T follicular helper cell (primary cell): ENCODE data around the gene CABLES1.
"Not testable (repeated sequence)": the region's sequence is repeated elsewhere in the genome, so short reads cannot be mapped to it uniquely, and the experiment has no call there.

ENCODE experiments used
- DNase-seq: peaks from one replicate; pipeline ENCODE4 v3.0.0-alpha.2; 2020; ENCODE audit warnings: low read depth

The CABLES1 gene

DNA sequence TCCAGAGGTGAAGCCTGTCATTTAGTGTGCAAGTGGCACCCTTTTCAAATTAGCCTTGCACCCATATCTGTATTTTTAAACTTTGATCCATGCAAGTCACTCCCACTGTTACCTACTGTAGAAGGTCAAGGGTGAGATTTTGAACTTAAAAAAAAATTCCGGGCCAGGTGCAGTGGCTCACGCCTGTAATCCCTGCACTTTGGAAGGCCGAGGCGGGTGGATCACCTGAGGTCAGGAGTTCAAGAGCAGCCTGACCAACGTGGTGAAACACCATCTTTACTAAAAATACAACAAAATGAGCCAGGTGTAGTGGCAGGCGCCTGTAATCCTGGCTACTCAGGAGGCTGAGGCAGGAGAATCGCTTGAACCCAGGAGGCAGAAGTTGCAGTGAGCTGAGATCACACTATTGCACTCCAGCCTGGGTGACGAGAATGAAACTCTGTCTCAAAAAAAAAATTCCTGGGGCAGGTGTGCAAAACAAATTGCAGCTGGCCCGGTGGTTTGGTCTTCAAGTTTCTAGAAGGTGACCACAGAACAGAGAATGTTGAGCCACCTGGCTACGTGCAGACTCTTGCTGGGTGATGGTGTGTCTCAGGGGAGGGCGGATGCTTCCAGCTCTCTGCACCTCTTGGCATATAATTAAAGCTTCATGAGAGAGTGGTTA lies 106.7 kb downstream of the CABLES1 start:
- not testable (repeated sequence) for DNase-seq

DNA sequence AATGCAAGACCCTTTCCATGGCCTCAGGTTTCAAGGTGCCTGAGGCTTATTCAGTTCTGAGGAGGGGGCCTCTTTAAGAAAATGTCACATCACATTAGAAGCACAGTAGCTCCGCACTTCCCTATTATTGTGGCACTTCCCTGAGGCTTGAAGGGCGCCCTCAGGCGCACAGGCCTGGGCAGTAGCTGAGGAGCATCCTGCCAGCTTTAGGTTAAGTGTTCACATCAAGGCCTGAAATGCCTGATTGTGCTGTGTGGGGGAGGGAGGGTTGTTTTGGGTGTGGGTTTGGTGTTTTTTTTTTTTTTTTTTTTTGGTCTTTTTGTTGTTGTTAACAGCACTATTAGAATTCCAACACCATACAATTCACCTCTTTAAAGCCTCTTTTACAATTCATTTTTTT lies 107.9 kb downstream of the CABLES1 start:
- no peak for DNase-seq

DNA sequence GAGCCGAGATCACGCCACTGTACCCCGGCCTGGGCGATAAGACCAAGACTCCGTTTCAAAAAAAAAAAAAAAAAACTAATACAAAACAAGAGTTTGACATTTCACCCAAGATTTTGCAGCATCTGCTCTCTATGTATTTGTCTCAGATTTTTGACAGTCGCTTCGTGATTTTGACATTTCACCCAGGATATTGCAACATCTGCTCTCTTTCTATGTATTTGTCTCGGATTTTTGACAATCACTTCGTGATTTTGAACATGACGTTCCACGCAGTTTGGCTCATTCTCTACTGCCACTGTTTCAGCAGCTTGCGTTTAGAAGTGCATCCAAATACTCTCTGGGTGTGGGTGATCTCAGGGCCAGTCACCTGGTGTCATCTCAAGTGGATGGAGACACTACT lies 108.5 kb downstream of the CABLES1 start:
- DNase-seq: no peak

DNA sequence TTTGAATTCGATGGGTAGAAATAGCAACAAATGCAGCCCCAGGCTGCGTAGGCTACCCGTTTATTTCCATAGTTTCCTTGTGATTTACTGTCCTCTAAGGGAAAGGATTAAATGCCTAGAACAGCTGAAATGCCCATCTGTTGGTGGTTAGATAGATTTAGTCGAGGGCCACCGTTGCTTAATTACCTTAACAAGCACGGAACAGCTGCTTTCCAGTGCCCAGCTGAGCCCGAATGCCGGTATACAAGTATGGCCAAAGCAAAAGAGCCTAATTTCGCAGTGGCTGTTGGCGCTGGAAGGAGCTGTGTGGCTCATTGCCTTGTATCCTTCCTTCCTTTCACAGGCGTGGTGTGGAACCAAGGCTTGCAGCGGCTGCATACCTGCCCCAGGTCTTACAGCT lies 109.1 kb downstream of the CABLES1 start:
- no peak for DNase-seq

DNA sequence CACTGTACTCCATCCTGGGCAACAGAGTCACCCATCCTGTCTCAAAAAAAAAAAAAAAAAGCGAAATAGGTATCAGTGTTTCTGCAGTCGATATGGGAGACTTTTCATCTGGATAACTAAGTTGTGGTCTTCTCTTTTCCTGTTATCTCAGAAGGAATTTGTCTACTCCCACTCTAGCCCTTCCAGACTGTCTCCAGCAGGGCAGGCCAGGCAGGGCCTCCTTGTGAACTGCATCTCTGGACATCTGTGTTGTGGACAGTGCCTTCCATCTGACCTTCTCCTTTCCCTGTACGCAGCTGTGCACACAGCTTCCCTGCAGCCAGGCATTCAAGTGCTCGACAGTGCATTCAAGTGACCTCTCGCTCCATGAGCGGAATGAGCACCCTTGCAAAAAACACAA lies 110.2 kb downstream of the CABLES1 start:
- DNase-seq: no peak

DNA sequence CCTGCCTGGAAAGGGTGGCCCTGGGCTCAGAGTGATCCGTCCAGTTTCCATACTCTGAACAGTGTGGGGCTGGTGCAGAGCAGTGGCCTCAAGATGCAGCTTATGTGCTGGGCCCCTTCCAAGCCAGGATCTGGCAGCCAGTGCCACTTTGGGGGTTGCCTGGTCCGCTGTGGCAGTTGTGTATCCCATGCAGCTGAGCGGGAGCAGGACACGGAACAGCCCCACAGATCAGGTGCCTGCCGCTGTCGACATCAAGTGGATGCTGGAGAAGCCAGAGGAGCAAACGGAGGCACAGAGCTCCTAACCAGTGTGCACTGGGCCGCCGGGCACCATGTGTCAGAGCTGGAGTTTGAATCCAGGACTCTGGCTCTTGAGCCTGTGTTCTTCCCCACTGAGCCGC lies 112.0 kb downstream of the CABLES1 start:
- DNase-seq: no peak

DNA sequence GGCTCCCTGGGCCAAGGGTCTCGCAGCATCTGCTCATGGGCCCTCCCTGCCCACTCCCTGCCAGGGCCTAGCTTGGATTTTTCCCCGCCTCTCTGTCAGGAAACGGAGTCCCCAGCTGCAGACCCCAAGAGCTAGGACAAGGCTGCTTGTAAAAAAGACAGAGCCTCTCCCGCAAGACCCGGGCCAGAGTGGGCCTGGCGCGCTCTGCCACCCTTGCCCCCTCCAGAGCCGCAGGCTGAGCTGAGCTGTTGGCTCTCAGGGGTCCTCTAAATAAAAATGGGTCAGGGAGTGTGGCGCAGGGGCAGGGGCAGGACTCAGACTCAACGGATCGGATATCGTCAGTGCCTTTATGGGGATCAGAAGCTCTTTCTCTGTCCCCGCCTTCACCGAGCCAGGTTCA lies 112.6 kb downstream of the CABLES1 start:
- no peak for DNase-seq

DNA sequence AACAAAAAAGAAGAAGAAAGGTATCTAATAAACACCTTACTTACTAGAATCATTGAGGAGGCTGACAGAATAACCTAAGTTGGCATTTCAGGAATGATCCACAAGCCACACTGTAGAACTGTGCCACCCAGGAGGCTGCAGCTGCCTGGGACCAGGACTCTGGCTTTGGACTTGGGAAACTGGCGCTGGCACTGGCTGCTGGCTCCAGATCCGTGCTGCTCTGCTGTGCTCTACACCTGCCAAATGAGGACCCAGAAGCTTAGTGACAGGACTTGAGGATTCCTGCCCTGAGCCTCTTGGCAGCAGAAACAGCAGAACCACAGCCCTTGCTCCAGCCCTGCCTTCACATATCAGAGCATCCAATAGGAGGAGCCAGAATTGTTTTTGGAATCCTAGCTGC lies 113.5 kb downstream of the CABLES1 start:
- DNase-seq: no peak

DNA sequence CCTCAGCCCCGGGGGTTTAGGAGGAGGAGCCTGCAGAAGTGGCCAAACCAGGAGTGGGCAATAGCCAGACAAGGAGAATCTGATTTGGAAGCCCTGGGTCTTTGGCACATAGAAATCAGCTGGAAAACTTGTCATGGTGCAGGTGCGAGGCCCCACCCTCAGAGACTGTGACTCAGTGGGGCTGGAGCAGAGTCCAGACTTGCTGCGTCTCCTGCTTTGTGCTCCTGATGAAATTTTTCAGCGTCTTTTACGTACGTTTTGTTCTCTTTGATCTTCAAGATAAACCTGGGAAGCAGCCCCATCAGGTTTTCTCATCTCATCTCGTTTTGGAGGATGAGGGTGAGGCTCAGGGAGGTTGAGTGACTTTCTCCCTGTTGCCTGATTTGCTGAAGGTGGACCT lies 114.1 kb downstream of the CABLES1 start:
- DNase-seq: no peak

DNA sequence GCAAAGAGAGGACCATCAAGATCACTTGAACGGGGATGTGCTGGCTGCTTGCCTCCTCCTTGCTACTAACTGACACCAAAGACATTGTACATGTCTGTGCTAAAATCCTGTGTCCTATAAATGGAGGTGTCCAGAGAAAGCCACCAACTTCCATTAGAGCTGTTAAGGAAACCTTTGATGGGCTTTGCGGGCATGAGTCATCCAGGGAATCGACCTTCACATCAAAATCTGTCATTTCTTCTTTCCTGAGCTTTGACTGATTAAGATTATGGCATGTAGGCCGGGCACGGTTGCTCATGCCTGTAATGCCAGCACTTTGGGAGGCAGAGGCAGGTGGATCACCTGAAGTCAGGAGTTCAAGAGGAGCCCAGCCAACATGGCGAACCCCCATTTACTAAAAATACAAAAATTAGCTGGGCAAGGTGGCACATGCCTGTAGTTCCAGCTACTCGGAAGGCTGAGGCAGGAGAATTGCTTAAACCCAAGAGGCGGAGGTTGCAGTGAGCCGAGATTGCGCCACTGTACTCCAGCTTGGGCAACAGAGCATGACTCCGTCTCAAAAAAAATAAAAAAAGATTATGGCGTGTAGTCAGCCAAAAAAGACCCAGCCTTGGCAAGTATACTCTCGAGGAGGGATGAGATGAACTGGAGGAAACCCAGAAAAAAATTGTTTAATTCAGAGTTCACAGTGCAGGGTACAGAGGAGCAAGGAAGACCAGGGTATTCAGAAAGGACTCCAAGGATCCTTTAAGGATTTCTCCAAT lies 115.8 kb downstream of the CABLES1 start:
- no peak for DNase-seq

DNA sequence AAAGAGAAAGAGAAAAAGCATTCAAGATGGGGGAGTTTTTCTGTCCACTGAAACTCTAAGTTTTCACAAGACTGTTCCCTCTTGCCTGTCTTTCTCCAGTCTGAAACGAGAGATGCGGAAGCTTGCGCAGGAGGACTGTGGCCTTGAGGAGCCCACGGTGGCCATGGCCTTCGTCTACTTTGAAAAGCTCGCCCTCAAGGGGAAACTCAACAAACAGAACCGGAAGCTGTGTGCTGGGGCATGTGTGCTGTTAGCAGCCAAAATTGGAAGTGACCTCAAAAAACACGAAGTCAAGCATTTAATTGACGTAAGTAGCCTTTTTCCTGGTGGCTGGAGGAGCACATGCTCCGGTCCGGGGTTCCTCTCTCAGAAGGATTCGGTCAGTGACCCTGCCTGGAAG lies 118.3 kb downstream of the CABLES1 start:
- DNase-seq: no peak

DNA sequence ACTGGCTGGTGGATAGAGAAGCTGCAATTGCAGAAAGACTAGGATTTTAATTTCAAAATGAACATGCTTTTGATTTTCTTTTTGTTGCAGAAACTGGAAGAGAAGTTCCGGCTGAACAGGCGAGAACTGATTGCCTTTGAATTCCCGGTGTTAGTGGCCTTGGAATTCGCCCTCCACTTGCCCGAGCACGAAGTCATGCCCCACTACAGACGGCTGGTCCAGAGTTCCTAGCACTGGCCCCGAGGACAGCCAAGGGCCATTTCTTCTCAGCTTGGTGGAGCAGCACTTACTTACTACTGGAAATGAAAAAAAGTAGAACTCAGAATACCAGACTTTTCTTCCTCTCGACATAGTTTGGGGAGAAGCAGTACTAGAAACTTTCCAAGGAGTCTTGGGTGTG lies 121.9 kb downstream of the CABLES1 start:
- no peak for DNase-seq

DNA sequence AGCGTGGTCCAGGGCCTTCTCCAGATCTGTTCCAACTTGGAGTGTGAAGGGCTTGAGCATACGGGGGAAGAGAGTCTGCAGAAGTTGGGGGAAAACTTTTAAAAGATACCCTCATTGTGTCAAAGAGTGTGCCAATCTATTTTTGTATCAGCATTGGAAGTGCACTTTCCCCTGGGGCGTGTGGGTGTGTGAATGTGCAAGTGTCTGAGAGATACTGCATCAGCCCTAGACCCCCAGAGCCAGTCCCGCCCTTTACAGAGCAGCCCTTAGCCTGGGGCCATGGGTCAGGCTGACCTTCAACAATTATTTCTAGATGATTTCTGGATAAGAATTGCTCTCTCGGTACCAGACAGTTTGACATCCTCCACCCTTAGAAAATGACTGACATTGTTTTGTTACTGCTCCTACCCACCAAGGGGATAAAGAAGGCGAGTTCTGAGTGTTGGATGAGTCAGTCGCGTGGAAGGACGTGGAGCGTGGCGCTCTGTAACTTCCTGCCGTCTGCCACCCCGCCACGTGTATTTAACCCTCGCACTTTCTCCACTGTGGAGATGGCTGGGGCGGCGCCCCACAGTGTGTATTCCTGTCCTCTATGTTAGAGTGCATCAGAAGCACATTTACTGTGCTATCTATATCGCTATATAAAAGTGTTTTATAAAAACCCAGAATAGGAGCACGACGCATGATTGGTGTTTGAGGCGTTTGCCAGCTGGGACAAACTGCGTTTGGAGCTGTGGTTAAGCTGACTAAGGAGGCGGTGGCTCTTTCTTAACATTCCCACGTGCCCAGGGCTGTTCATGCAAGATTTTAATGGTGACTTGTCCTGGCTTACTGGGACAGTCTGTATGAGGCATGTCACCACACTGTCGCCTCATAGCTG lies 122.6 kb downstream of the CABLES1 start:
- no peak for DNase-seq

DNA sequence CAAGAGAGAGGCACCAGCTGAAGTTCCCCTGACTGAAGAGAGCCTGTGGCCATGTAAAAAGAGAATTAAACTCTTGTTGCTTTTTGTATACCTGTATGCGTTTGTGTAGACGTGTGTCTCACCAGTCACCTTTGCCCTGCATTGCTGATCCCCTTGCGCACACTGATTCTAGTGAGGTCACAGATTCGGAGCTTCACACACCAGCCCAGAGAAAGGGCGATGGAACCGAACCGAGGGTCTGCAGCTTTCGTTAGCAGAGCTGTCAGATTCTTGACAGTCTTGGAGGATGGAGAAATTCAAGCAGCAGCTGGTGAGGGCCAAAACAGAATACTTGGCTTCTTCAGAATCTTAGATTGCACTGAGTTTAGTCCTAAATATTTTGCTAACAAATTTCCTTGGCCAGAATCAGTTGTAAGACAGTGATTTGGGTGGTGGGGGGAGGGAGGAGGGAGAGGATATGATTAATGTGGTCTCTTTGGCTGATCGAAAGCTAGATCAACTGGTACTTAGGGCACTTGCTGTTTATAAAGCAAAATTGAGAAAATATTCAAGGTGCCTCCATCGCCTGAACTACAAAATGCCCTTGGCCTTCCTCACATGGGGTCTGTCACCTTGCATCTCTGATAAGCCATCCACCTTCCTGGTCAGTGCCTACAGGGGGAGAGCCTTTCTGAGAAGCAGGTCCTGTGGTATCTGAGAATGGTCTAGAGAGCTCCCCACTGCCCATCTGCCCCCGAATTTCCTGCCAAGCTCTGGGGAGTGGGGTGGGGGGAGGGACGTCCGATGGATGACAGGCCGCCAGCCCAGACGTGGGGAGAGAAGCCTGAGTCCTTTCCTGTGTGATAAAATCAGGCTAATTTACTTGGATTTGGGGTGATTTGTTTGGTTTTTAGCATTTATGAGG lies 123.5 kb downstream of the CABLES1 start:
- DNase-seq: no peak

DNA sequence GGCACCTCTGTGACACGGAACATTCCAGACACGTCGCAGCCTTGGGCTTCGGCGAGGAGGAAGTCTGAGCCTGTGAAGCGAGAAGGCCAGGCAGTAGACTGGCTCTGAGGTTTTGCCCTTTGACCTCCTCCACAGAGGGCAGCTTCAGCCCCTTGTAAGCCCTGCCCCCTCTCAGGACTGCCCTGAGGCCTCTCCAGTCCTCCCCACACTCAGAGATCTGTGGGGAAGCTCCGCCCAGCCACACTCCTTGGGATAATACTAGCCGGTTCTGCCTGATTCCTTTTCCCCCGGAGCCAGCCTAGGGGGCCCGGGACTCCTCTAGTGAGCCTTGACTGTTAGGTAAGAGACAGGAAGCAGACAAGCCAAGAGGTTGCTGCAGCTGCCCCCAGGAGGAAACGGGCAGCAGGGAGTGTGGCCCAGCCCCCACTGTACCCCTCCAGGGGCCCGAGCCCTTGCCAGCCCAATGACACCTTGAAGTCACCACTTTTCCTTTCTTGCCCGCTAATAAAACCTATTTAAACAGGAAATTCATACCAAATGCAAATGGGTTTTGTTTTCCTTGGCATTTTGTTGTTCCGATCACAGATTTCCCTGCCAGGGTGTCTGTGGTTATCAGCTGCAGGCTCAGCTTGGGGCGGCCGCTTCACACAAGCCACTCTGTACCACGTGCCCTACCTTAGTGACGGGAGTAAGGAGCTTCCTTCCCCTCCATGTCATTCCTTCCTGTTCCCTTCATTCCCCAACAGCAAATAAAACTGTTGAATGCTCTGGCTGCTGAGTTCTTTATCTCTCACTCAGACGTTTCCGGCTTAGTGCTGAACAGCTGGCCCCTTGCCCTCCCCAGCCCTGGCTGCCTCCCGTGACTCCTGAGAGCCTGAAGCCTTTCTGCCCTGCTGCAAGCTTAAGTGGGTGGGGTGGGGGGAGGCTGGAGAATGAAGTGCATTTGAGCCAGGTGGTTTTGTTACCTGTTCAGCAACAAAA lies 124.7 kb downstream of the CABLES1 start:
- no peak for DNase-seq

DNA sequence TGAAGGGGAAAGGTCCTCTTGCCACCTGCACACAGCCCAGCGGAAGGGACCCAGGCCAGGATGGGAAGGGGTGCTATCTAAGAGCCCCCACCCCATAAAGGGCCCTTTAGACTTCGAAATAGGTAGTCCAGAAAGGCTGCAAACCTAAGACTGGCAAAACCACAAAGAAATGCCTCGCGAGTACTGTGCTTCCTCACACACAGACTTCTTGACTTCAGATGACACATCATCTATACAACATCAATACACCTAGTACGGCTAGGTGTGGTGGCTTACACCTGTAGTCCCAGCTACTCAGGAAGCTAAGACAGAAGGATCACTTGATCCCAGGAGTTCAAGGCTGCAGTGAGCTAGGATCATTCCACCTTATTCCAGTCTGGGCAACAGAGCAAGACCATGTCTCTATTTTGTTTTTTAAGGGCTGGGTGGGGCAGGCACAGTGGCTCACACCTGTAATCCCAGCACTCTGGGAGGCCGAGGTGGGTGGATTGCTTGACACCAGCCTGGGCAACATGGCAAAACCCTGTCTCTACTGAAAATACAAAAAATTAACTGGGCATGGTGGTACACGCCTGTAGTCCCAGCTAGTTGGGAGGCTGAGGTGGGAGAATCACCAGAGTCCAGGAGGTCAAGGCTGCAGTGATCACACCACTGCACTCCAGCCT lies 125.8 kb downstream of the CABLES1 start:
- DNase-seq: no peak

DNA sequence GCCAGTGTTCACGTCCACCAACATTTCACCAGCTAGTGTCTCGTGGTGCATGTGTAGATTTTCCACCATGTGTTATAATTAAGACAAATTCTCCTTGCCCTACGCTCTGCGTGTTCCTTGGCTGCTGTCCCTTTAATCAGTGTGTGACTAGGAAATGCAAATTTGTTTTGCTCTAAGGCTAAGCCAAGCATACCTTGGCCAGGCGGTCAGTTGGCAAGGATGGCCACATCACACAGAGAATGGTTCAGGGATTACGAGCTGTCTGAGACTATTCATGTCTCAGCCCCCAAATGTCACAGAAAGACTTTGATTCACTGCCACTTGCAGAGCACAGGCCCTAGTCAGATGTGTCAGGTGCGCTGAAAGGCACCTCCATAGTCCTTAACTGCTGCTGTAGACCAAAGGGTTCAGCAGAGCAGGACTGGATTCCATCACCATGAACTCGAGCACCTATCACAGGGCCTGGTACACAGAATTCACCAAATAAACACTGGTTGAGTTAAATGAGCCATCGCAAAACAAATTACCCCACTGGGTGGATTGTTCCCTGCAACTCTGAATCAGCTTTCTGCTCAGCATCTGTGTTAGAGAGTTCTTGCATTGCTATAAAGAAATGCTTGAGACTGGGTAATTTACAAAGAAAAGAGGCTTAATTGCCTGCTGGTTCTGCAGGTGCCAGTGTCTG lies 128.4 kb downstream of the CABLES1 start:
- DNase-seq: no peak

DNA sequence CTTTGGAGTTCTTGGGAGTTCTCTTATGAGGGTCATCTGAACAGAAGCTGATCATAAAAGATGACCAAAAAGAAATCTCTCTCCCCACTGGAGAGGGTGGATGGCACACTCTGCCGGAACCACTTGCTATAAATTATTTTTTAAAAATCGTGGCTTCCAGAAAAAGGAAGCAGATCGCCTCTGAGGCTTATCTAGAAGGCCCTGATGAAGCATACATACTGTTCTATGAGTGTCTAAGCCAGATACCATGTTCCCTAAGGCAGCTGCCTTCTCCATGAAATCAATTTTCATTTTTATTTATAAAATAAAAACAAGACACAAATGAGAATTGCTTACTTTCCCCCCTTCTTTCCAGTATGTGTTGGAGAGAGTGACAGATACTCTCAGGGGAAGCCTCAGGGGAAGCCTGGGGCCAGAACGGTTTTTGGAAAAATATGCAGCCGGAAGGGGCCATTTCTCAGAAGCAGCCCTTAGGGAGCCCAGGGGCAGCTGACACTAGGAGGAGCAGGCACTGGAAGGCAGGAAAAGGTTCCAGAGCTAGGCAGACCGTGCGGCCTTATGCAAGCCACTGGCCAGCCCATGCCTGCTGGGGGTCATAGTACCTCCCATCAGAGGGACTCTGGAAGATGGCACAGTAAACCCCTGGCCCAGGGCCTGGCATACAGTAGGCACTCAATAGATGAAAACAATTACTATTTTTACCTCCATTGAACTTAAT lies 130.6 kb downstream of the CABLES1 start:
- no peak for DNase-seq
